Measurements from ENCODE around the gene ICAM5. TPM values are rescaled to one million over a fixed set of nuclear protein-coding genes. Genes with fewer than 3 reads are reported as not detected.

Gene ICAM5
- total and polyA plus RNA-seq, 2 experiments from 2014 or later = 21.0 to 53.0 TPM

- H3K27me3 ChIP-seq = peaks cover 67% of the 10 kb centered on the region
- no peak overlapping the region for H3K27ac ChIP-seq
- peak overlapping the region; percentile 50 for H3K4me3 ChIP-seq
- no peaks in the 10 kb centered on the region for H3K36me3 ChIP-seq
- H3K4me1 ChIP-seq (ENCODE audit: low read depth) = no peaks in the 10 kb centered on the region
- H3K9me3 ChIP-seq (ENCODE audit: low read depth) = no peaks in the 10 kb centered on the region
- no peak for TF ChIP-seq CTCF (IDR thresholded peaks at IDR 0.05; ENCODE audit: low read depth, low read length)
- peak; percentile 55 to 65 for DNase-seq (ENCODE audit: low read depth in 1 of 2, low spot score in 1 of 2)
Measured at GRCh38 chr19:10288662-10289166, 1.0 kb upstream of the ICAM5 start.

GRCh38 chr19:10289167-10289835 is 451 bp upstream of the ICAM5 start:
- H3K36me3 ChIP-seq = no peaks in the 10 kb centered on the region
- H3K27ac ChIP-seq = no peak overlapping the region
- H3K9me3 ChIP-seq (ENCODE audit: low read depth) = no peaks in the 10 kb centered on the region
- no peaks in the 10 kb centered on the region for H3K4me1 ChIP-seq (ENCODE audit: low read depth)
- H3K4me3 ChIP-seq = peak overlapping the region; percentile 50
- DNase-seq (ENCODE audit: low read depth in 1 of 2, low spot score in 1 of 2) = peak; percentile 58 to 77
- no peak for TF ChIP-seq CTCF (IDR thresholded peaks at IDR 0.05; ENCODE audit: low read depth, low read length)
- peaks cover 73% of the 10 kb centered on the region for H3K27me3 ChIP-seq

- DNase-seq (ENCODE audit: low read depth in 1 of 2, low spot score in 1 of 2) = peak in 1 of 2 donors; percentile 32
- no peaks in the 10 kb centered on the region for H3K36me3 ChIP-seq
- no peaks in the 10 kb centered on the region for H3K9me3 ChIP-seq (ENCODE audit: low read depth)
- no peak for TF ChIP-seq CTCF (IDR thresholded peaks at IDR 0.05; ENCODE audit: low read depth, low read length)
- no peaks in the 10 kb centered on the region for H3K4me1 ChIP-seq (ENCODE audit: low read depth)
- peaks cover 84% of the 10 kb centered on the region for H3K27me3 ChIP-seq
- no peak overlapping the region for H3K27ac ChIP-seq
- H3K4me3 ChIP-seq = peak overlapping the region; percentile 50
Measured at GRCh38 chr19:10290357-10290875, 664 bp downstream of the ICAM5 start.

- peaks cover 90% of the 10 kb centered on the region for H3K27me3 ChIP-seq
- no peaks in the 10 kb centered on the region for H3K9me3 ChIP-seq (ENCODE audit: low read depth)
- H3K27ac ChIP-seq = no peak overlapping the region
- peak; percentile 54 to 61 for DNase-seq (ENCODE audit: low read depth in 1 of 2, low spot score in 1 of 2)
- H3K4me1 ChIP-seq (ENCODE audit: low read depth) = no peaks in the 10 kb centered on the region
- H3K36me3 ChIP-seq = no peaks in the 10 kb centered on the region
- TF ChIP-seq CTCF (IDR thresholded peaks at IDR 0.05; ENCODE audit: low read depth, low read length) = no peak
- peak overlapping the region; percentile 50 for H3K4me3 ChIP-seq
Measured at GRCh38 chr19:10290876-10291553, 1.3 kb downstream of the ICAM5 start.

- Histone ChIP-seq H3K4me3 (peak overlapping the region; percentile 50), H3K9me3 (ENCODE audit: low read depth) (no peaks in the 10 kb centered on the region), H3K27me3 (peaks cover 96% of the 10 kb centered on the region), H3K27ac (no peak overlapping the region), H3K36me3 (no peaks in the 10 kb centered on the region), H3K4me1 (ENCODE audit: low read depth) (no peaks in the 10 kb centered on the region)
- DNase-seq (ENCODE audit: low read depth in 1 of 2, low spot score in 1 of 2) = no peak
- no peak for TF ChIP-seq CTCF (IDR thresholded peaks at IDR 0.05; ENCODE audit: low read depth, low read length)
Measured at GRCh38 chr19:10291554-10292205, 1.9 kb downstream of the ICAM5 start.

All from cardiac muscle cell (in vitro differentiated cells and primary cell).